Muscle layer of duodenum (tissue), 2 donors: ENCODE measurements around the gene ADAMTS16.

Experiments
- H3K27ac ChIP-seq: one replicate; pipeline ENCODE4 v1.7.0; 2013; ENCODE audit warnings: mild to moderate bottlenecking, low read length
- H3K27me3 ChIP-seq: one replicate; pipeline ENCODE4 v1.7.0; 2013; ENCODE audit warnings: low read depth, mild to moderate bottlenecking, control low read depth, low read length
- H3K36me3 ChIP-seq, 2 donors: one replicate each; pipeline ENCODE4 v1.7.0; 2013; ENCODE audit warnings: low read length in 2 of 2, control low read depth in 1 of 2, mild to moderate bottlenecking in 1 of 2; ENCODE audit not compliant: insufficient read depth in 2 of 2, control insufficient read depth in 1 of 2
- H3K4me1 ChIP-seq, 2 donors: one replicate each; pipeline ENCODE4 v1.7.0; 2013; ENCODE audit warnings: low read length in 2 of 2, mild to moderate bottlenecking in 2 of 2, control low read depth in 1 of 2, moderate library complexity in 1 of 2; ENCODE audit not compliant: insufficient read depth in 2 of 2, control insufficient read depth in 1 of 2
- H3K4me3 ChIP-seq, 2 donors: one replicate each; pipeline ENCODE4 v1.7.0; 2013; ENCODE audit warnings: low read length in 2 of 2, low read depth in 1 of 2, mild to moderate bottlenecking in 1 of 2
- H3K9me3 ChIP-seq, 2 donors: one replicate each; pipeline ENCODE4 v1.7.0; 2013; ENCODE audit warnings: low read length in 2 of 2, control low read depth in 1 of 2, mild to moderate bottlenecking in 1 of 2; ENCODE audit not compliant: control insufficient read depth in 1 of 2
- donor health status: healthy.

The ADAMTS16 gene

GRCh38 chr5:5320062-5320805 lies 180.1 kb downstream of the ADAMTS16 start:
- Histone ChIP-seq H3K4me3 (no peak overlapping the region), H3K36me3 (no peaks in the 10 kb centered on the region), H3K9me3 (peaks cover 0 to 3% of the 10 kb centered on the region in 2 donors), H3K27me3 (no peaks in the 10 kb centered on the region), H3K27ac (no peak overlapping the region), H3K4me1 (no peaks in the 10 kb centered on the region)

GRCh38 chr5:5321137-5321536 lies 181.0 kb downstream of the ADAMTS16 start:
- no peaks in the 10 kb centered on the region for H3K27me3 ChIP-seq
- no peaks in the 10 kb centered on the region for H3K4me1 ChIP-seq
- H3K27ac ChIP-seq: no peak overlapping the region
- H3K9me3 ChIP-seq: peaks cover 0 to 3% of the 10 kb centered on the region in 2 donors
- no peaks in the 10 kb centered on the region for H3K36me3 ChIP-seq
- H3K4me3 ChIP-seq: no peak overlapping the region

- Histone ChIP-seq H3K36me3 (no peaks in the 10 kb centered on the region), H3K27me3 (no peaks in the 10 kb centered on the region), H3K9me3 (peaks cover 0 to 3% of the 10 kb centered on the region in 2 donors), H3K4me1 (no peaks in the 10 kb centered on the region), H3K4me3 (no peak overlapping the region), H3K27ac (no peak overlapping the region)
These were observed 183.4 kb downstream of the ADAMTS16 start for GRCh38 chr5:5323551-5323950.

GRCh38 chr5:5326115-5326758 lies 186.1 kb downstream of the ADAMTS16 start:
- H3K27ac ChIP-seq: no peak overlapping the region
- H3K9me3 ChIP-seq: peaks cover 0 to 3% of the 10 kb centered on the region in 2 donors
- H3K4me3 ChIP-seq: no peak overlapping the region

DNA sequence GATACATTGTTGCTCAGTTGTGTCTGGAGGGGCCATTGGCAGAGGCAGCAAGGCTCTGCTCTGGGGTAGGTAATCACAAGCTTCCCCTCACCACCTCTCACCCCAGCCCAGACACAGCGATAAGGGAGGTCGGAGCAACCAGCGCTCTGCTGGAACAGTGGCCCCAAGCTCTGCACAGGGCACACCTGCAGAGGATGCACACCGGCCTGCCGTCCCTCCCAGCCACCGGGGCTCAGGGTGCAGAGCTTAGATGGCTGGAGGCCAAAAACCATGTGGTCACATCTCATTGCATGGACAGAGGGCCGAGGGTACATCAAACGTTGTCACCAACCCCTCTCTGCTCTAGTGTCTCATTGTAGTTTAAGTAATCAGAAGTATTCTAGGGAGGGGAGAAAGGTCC lies 187.0 kb downstream of the ADAMTS16 start:
- H3K27ac ChIP-seq: no peak overlapping the region
- no peaks in the 10 kb centered on the region for H3K27me3 ChIP-seq
- H3K9me3 ChIP-seq: peaks cover 0 to 3% of the 10 kb centered on the region in 2 donors
- no peaks in the 10 kb centered on the region for H3K4me1 ChIP-seq
- H3K4me3 ChIP-seq: no peak overlapping the region
- no peaks in the 10 kb centered on the region for H3K36me3 ChIP-seq

More at GRCh38 chr5:5326115-5326758, 186.1 kb downstream of the ADAMTS16 start:
- Histone ChIP-seq H3K36me3 (no peaks in the 10 kb centered on the region), H3K4me1 (no peaks in the 10 kb centered on the region), H3K27me3 (no peaks in the 10 kb centered on the region)

DNA sequence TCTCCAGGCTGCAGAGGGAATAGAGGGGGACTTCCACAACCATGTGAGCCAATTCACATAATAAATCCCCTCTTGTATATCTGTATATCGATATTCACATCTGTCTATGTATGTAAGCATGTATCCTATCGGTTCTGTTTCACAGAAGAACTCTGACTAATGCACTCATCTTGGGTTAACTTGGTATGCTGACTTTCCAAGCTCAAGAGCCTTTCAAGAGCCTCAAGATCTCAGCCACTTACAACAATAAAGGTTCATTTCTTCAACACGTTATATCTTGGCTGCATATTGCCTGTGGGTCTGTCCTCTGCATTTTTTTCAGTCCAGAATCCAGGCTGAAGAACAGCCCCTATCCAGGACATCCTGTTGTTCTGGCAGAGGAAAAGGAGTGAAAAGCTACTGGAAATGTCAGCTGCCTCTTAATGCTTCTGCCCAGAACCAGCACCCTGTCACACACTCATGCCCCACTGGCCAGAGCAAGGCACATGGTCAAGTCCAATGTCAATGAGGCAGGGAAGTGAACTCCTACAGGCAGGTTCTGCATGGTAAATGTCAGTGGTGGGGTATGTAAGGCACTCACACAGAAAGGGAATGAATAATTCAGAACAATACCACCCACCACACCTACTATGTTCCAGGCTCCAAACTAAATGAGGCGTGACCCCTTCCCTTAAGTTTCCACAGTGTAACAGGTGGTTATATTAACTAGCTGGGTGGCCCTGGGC lies 190.8 kb downstream of the ADAMTS16 start:
- no peaks in the 10 kb centered on the region for H3K4me1 ChIP-seq
- H3K27me3 ChIP-seq: no peaks in the 10 kb centered on the region
- no peak overlapping the region for H3K4me3 ChIP-seq
- H3K36me3 ChIP-seq: no peaks in the 10 kb centered on the region
- H3K9me3 ChIP-seq: no peaks in the 10 kb centered on the region
- H3K27ac ChIP-seq: no peak overlapping the region

DNA sequence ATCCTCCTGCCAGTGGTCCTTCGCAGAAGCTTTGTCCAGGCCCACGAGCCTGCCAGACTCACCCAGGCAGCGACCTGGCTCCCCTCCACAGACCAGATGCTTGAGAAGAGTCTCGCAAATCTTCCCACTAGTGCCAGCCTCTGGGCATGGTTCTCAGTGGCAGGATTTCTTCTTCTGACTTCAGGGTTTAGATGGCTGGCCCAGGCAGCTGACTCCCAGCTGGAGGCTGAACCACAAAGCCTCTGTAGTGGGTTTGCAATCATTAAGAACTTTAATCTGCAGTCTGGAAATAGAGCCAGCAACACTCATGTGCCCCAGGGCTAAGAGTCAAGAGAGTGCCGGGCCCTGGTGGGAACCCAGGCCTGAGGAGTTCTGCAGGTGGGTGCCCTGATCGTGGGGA lies 191.7 kb downstream of the ADAMTS16 start:
- no peak overlapping the region for H3K27ac ChIP-seq
- no peak overlapping the region for H3K4me3 ChIP-seq
- no peaks in the 10 kb centered on the region for H3K4me1 ChIP-seq
- H3K36me3 ChIP-seq: no peaks in the 10 kb centered on the region
- no peaks in the 10 kb centered on the region for H3K9me3 ChIP-seq
- no peaks in the 10 kb centered on the region for H3K27me3 ChIP-seq

GRCh38 chr5:5332287-5332686 lies 192.2 kb downstream of the ADAMTS16 start:
- Histone ChIP-seq H3K4me1 (no peaks in the 10 kb centered on the region), H3K36me3 (no peaks in the 10 kb centered on the region), H3K27ac (no peak overlapping the region), H3K4me3 (no peak overlapping the region), H3K27me3 (no peaks in the 10 kb centered on the region), H3K9me3 (no peaks in the 10 kb centered on the region)

DNA sequence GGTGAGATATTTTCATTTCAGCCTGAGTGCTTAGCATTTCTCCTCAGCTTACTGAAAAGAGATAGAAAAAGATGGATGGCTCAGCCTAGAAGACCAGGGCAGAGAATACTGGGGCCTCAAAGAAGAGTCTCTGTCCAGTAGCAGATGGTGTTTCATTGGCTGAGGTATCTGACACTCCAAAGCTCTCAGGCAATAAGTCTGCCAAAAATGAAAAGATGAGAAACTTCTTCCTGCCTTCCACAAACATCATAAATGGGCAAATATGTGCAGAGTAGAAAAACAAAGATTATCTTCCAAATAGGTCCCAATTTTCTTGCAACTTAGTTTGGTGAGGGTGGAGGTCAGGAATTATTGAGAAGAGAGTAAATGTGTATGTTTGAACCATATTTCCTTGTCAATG lies 195.0 kb downstream of the ADAMTS16 start:
- Histone ChIP-seq H3K4me3 (no peak overlapping the region), H3K36me3 (no peaks in the 10 kb centered on the region), H3K27me3 (no peaks in the 10 kb centered on the region), H3K27ac (no peak overlapping the region), H3K9me3 (peaks cover 0 to 4% of the 10 kb centered on the region in 2 donors), H3K4me1 (no peaks in the 10 kb centered on the region)

- Histone ChIP-seq H3K4me1 (no peaks in the 10 kb centered on the region), H3K36me3 (no peaks in the 10 kb centered on the region), H3K27ac (no peak overlapping the region), H3K27me3 (no peaks in the 10 kb centered on the region), H3K9me3 (peaks cover 0 to 4% of the 10 kb centered on the region in 2 donors), H3K4me3 (no peak overlapping the region)
These were observed 195.7 kb downstream of the ADAMTS16 start for GRCh38 chr5:5335700-5336264.

DNA sequence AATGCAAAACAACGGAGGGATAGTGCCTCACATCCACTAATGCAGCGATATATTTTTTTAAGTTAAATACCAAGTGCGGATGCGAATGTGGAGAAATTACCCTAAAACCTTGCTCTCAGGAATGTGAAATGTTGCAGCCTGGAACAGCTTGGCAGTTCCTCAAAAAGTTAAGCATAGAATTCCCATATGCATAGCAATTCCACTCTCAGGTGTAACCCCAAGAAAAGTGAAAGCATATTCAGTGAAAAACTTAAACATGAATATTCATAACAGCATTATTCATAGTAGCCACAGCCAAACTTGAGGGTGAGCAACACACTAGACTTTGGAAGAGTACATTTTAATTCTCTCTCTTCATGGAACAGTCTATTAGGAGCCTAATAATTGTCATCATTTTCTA lies 199.1 kb downstream of the ADAMTS16 start:
- Histone ChIP-seq H3K27me3 (no peaks in the 10 kb centered on the region), H3K4me3 (no peak overlapping the region), H3K9me3 (peaks cover 0 to 4% of the 10 kb centered on the region in 2 donors), H3K36me3 (no peaks in the 10 kb centered on the region), H3K27ac (no peak overlapping the region), H3K4me1 (no peaks in the 10 kb centered on the region)
